Measurements from ENCODE around the gene FOSL2. TPM values are rescaled to one million over a fixed set of nuclear protein-coding genes. Genes with fewer than 3 reads are reported as not detected.

FOSL2 gene
- total RNA-seq, 1 donor from 2014 or later = 1.3 TPM

DNA sequence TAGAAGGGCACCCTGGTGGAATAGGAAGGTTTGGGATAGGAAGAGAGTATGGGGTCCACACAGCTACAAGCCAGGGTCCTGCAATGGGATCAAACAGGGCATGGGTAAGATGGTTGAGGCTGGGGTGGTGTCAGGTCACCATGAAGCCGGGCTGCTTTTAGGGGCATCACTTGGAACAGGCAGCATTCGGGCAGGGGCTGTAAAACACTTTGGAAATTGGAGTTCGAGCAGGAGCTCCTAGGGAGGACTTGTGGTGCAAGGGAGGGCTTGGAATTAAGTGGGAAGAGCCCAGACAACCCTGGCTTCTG lies 56.1 kb downstream of the FOSL2 start:
- no peak for DNase-seq (ENCODE audit: low spot score)
- Mint-ChIP-seq H3K36me3 (no peaks in the 10 kb centered on the region), H3K27ac (no peak overlapping the region), H3K4me1 (peaks cover 3% of the 10 kb centered on the region), H3K9me3 (peaks cover 2% of the 10 kb centered on the region), H3K4me3 (no peak overlapping the region), H3K27me3 (ENCODE audit: insufficient read depth, low read depth) (peaks cover 5% of the 10 kb centered on the region)
- H2AFZ ChIP-seq (replicated peaks) = no peak overlapping the region
- H3K36me3 ChIP-seq = no peaks in the 10 kb centered on the region
- no peak overlapping the region for H3K9ac ChIP-seq
- no peak overlapping the region for H3K27ac ChIP-seq
- H3K4me1 ChIP-seq = peaks cover 3% of the 10 kb centered on the region
- H4K20me1 ChIP-seq (ENCODE audit: low read depth) = no peaks in the 10 kb centered on the region
- no peaks in the 10 kb centered on the region for H3F3A ChIP-seq (ENCODE audit: low read depth)
- no peaks in the 10 kb centered on the region for H3K27me3 ChIP-seq
- H3K4me3 ChIP-seq = no peak overlapping the region
- no peaks in the 10 kb centered on the region for H3K9me3 ChIP-seq (ENCODE audit: low read depth)
- H3K79me2 ChIP-seq (ENCODE audit: low read depth) = no peaks in the 10 kb centered on the region
- no peak overlapping the region for H3K4me2 ChIP-seq
- TF ChIP-seq EZH2 (IDR thresholded peaks at IDR 0.05) (no peak), EZH2phosphoT487 (IDR thresholded peaks at IDR 0.05) (no peak)
- TF ChIP-seq, protein P1, sequence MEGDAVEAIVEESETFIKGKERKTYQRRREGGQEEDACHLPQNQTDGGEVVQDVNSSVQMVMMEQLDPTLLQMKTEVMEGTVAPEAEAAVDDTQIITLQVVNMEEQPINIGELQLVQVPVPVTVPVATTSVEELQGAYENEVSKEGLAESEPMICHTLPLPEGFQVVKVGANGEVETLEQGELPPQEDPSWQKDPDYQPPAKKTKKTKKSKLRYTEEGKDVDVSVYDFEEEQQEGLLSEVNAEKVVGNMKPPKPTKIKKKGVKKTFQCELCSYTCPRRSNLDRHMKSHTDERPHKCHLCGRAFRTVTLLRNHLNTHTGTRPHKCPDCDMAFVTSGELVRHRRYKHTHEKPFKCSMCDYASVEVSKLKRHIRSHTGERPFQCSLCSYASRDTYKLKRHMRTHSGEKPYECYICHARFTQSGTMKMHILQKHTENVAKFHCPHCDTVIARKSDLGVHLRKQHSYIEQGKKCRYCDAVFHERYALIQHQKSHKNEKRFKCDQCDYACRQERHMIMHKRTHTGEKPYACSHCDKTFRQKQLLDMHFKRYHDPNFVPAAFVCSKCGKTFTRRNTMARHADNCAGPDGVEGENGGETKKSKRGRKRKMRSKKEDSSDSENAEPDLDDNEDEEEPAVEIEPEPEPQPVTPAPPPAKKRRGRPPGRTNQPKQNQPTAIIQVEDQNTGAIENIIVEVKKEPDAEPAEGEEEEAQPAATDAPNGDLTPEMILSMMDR (IDR thresholded peaks at IDR 0.05) = no peak

DNA sequence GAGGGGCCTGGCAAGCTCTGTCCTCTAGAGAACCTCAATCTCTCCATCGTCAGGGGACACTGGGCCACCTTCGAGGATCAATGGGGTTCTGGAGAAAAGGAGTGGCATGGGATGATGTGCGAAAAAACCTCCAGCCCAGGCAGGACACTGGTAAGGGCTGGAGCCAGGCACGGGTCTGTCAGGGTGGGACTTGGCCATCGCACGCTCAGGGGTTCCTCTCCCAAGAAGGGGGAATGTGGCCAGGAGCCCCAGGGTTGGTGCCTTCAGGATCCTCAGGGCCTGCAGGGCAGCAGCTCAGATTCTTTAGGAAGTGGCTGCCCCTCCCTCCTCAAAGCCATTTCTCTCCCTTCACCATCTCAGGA lies 56.4 kb downstream of the FOSL2 start:
- no peak overlapping the region for H3K4me3 Mint-ChIP-seq
- no peak overlapping the region for H3K27ac Mint-ChIP-seq
- H3K27ac ChIP-seq = no peak overlapping the region

DNA sequence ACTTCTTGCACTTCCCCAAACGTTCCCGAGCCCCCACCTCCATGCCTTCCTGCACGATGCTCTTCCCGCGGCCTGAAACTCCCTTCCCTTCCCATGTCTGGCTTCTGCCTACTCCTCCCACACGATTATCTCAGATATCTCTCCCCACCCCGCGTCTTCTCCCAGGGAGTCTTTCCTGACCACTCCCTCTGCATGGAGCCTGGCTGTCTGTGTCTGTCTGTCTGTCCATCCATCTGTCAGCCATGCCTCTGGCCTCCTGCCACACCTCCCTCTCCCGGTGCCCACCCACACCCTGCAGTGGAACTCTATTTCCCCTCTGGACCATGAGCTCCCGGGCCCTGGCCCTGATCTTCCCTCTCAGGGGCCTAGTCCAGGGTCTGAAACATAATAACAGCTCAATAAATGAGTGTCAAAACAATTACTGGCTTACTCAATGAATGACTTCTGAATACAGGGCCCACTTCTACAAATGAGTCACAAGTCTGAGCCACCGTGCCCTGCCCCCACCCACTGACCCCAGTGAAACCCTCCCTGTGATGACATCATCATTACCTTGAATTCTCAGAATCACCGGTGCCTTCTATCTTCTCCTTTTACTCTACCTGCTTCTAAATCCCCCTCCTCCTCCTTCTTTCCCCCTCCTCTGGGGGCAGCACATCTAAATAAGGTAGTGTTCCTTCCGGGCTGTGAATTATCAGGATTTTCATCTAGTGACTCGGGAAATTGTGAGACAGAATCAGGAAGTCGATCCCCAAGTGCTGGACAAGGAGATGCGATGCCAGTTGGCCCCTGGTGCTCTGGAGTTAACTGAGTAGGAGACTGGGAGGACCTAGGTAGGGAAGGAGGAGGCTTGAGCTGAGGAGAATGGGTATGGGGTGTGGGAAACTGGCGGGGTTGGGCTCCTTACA lies 57.1 kb downstream of the FOSL2 start:
- Histone ChIP-seq H3K79me2 (ENCODE audit: low read depth) (no peaks in the 10 kb centered on the region), H3K27me3 (no peaks in the 10 kb centered on the region), H3K9me3 (ENCODE audit: low read depth) (no peaks in the 10 kb centered on the region), H2AFZ (replicated peaks) (no peak overlapping the region), H3K27ac (no peak overlapping the region), H3K9ac (no peak overlapping the region), H3K4me3 (no peak overlapping the region), H3K4me2 (no peak overlapping the region), H3K4me1 (peaks cover 3% of the 10 kb centered on the region), H3K36me3 (no peaks in the 10 kb centered on the region), H3F3A (ENCODE audit: low read depth) (no peaks in the 10 kb centered on the region), H4K20me1 (ENCODE audit: low read depth) (no peaks in the 10 kb centered on the region)
- no peak overlapping the region for H3K27ac Mint-ChIP-seq
- H3K27me3 Mint-ChIP-seq (ENCODE audit: insufficient read depth, low read depth) = peaks cover 7% of the 10 kb centered on the region
- peaks cover 2% of the 10 kb centered on the region for H3K9me3 Mint-ChIP-seq
- H3K36me3 Mint-ChIP-seq = no peaks in the 10 kb centered on the region
- H3K4me3 Mint-ChIP-seq = no peak overlapping the region
- peaks cover 3% of the 10 kb centered on the region for H3K4me1 Mint-ChIP-seq
- DNase-seq (ENCODE audit: low spot score) = no peak
- TF ChIP-seq EZH2 (IDR thresholded peaks at IDR 0.05) = no peak
- TF ChIP-seq, protein P1 (IDR thresholded peaks at IDR 0.05) = no peak
- TF ChIP-seq EZH2phosphoT487 (IDR thresholded peaks at IDR 0.05) = no peak

More for the DNA sequence above, 56.4 kb downstream of the FOSL2 start:
- H3K36me3 ChIP-seq = no peaks in the 10 kb centered on the region
- H3K27me3 Mint-ChIP-seq (ENCODE audit: insufficient read depth, low read depth) = peaks cover 5% of the 10 kb centered on the region
- H3K4me1 Mint-ChIP-seq = peaks cover 3% of the 10 kb centered on the region
- H3K9me3 ChIP-seq (ENCODE audit: low read depth) = no peaks in the 10 kb centered on the region
- H3K4me3 ChIP-seq = no peak overlapping the region
- H2AFZ ChIP-seq (replicated peaks) = no peak overlapping the region
- no peak overlapping the region for H3K4me2 ChIP-seq
- TF ChIP-seq EZH2 (IDR thresholded peaks at IDR 0.05) = no peak
- TF ChIP-seq, protein P1 (IDR thresholded peaks at IDR 0.05) = no peak
- TF ChIP-seq EZH2phosphoT487 (IDR thresholded peaks at IDR 0.05) = no peak
- peaks cover 2% of the 10 kb centered on the region for H3K9me3 Mint-ChIP-seq
- no peak for DNase-seq (ENCODE audit: low spot score)
- no peaks in the 10 kb centered on the region for H3K27me3 ChIP-seq
- no peaks in the 10 kb centered on the region for H3K79me2 ChIP-seq (ENCODE audit: low read depth)
- H3K36me3 Mint-ChIP-seq = no peaks in the 10 kb centered on the region
- no peaks in the 10 kb centered on the region for H4K20me1 ChIP-seq (ENCODE audit: low read depth)
- no peak overlapping the region for H3K9ac ChIP-seq
- H3F3A ChIP-seq (ENCODE audit: low read depth) = no peaks in the 10 kb centered on the region
- peaks cover 3% of the 10 kb centered on the region for H3K4me1 ChIP-seq
